Ovary (tissue), 3 donors: Measurements from ENCODE around the gene HDAC9.

Experiments used
- EP300 ChIP-seq: sonication (generic); formaldehyde crosslinking; IDR thresholded peaks from one replicate; pipeline ENCODE4 v1.6.1; 2017; ENCODE audit warnings: antibody characterized with exemption
- POLR2A ChIP-seq: fragments of 450-650 bp; IDR thresholded peaks from one replicate; pipeline ENCODE4 v1.6.1; 2017; ENCODE audit warnings: antibody characterized with exemption, mild to moderate bottlenecking, moderate library complexity
- TF ChIP-seq, protein P1 (sequence below), 3 donors: fragments of 450-650 bp in 2 of 3; fragments of 200-600 bp in 1 of 3; IDR thresholded peaks; one replicate each; pipeline versions ENCODE4 v1.5.1 to v1.8.0; 2016 to 2022; ENCODE audit warnings: antibody characterized with exemption in 3 of 3, mild to moderate bottlenecking in 1 of 3
- donor health status: DM: no; HTN: no; CAD: no.

DNA sequence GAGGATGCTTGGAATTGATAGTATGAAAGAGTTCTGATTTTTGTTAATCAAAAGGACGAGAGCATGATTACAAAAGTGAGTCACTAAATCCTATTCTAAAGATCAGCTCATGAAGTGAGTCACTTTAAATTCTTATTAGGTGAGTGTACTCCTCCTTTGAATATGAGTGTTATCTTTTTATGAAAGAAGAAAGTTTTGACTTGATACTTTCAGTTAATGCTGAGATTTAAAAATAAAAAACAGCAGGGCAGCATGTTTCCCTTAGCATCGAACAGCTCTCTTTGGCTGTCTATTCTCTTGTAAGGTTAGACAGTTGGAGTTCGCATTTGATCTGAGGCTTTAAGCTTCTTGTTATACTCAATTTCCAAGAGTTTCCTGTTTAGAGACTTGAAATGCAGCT, 399.9 kb downstream of the HDAC9 start:
- TF ChIP-seq, protein P1, sequence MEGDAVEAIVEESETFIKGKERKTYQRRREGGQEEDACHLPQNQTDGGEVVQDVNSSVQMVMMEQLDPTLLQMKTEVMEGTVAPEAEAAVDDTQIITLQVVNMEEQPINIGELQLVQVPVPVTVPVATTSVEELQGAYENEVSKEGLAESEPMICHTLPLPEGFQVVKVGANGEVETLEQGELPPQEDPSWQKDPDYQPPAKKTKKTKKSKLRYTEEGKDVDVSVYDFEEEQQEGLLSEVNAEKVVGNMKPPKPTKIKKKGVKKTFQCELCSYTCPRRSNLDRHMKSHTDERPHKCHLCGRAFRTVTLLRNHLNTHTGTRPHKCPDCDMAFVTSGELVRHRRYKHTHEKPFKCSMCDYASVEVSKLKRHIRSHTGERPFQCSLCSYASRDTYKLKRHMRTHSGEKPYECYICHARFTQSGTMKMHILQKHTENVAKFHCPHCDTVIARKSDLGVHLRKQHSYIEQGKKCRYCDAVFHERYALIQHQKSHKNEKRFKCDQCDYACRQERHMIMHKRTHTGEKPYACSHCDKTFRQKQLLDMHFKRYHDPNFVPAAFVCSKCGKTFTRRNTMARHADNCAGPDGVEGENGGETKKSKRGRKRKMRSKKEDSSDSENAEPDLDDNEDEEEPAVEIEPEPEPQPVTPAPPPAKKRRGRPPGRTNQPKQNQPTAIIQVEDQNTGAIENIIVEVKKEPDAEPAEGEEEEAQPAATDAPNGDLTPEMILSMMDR (IDR thresholded peaks at IDR 0.05) = no peak
- TF ChIP-seq EP300 (no peak), POLR2A (no peak)
